ENCODE results near the gene HPGD.
"Not testable (repeated sequence)": the region's sequence is repeated elsewhere in the genome, so short reads cannot be mapped to it uniquely, and the experiment has no call there.

Gene HPGD

DNA sequence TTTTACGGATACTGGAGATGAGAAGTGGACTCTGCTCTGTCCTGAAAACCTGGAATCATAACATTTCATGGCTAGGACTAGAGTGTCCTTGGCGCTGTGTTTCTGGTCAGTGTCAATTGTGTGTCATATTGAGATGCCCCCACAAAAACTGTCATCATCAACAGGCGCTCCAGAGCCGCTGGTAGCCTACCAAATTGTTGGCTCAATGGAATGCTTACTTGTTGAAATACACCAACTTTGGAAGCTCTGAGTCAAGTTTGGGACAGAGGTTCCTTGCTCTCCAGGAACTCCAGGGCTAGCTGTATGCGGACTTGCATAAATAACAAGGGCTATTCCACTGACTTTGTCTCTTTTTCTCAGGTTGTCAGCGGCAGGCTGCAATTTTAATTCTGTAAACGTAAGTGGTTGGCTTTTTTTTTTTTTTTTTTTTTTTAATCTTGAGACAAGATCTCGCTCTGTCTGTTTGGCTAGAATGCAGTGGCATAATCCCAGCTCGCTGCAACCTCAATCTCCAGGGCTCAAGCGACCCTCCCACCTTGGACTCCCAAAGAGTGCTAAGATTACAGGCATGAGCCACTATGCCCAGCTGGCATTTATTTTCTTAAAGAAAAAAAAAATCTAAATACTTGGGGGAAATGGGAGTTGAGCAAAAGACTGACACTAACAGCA, 871 bp upstream of the HPGD start:
- no peak for DNase-seq

DNA sequence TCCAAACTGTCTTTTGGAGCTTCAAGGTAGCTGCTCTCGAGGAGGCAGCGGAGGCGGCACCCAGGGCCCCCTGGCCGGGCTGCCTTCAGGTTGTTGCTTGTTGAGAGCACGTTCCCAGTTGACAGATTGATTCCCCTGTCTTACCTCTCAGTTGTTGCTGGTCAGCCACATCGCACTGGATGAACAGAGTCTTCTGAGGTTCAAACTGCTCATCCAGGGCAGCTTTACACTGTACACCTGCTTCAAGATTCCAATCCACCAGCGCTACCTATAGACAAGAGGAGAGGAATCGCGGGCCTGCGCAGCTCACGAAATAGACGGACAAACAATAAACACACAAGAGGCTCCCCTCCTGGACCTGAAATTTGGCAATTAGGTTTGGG, 497 bp downstream of the HPGD start:
- DNase-seq: no peak

DNA sequence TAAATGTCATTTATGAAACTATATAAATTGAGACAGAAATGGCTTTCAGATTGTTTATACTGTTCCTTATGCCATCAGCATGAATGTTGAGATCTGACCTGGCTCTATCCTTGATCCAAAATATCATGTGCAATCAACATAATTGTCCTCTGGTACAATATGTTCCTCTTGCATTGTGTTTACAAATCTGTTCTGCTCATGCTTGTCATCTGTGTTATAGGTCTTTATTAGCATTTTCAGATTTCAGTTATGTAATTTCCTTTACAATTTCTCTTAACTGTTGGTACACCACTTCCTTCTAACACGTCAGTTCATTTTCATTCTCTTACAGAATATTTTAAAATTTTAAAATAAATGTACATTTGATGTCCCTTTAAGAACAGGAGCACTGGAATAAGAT, 1.6 kb downstream of the HPGD start:
- DNase-seq: no peak

DNA sequence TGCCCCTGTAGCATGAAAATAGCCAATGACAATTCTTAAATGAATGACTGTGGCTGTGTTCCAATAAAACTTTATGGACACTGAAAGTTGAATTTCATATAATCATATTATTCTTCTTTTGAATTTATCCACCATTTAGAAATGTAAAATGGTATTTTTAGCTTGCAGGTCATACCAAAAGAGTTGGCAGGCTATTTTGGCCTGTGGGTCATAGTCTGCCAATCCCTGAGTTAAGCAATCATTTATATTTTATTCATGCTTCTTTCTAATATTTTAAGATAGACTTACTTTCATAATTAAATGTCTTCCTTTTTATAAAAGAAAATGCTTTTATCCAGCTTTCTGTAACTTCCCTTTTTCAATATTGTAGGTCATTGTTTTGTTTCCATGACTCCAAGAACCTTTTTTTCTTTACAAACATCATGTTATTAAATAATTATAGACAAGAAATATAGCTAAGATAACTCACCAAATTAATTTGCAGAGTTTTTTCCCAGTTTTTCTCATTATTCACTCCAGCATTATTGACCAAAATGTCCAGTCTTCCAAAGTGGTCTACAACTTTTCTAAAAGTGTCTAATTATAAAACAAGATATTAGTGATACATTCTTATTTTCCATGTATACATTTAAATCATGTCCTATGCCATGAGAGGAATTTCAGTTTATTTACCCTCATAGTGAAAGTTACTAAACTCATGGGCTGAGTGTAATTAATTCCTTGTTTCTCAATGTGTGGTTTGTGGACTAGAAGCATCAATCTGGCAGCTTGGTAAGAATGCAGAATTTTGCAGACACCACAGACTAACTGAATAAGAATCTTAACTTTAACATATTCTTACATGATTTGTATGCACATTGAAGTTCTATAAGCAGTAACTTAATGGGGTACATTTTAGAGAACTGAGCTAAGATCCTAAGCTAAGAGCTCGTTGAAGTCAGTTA, 4.5 kb downstream of the HPGD start:
- DNase-seq: no peak

DNA sequence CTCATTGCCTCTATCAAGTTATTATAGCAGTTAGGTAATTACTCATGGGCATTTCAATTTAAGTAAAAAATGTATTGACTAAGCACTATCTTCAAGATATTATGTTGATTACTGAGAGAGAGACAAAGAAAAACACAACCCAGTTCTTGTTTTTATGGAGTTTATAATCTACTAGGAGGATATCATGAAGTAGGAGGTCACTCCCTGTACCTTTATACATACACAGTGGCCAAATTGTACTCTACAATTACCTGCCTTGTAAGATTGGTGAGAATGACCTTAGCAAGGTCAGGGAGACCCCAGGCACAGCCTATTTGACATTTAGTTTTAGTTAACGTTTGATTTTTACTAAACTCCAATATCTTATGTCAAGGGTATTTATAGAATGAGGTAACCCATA, 5.5 kb downstream of the HPGD start:
- no peak for DNase-seq

DNA sequence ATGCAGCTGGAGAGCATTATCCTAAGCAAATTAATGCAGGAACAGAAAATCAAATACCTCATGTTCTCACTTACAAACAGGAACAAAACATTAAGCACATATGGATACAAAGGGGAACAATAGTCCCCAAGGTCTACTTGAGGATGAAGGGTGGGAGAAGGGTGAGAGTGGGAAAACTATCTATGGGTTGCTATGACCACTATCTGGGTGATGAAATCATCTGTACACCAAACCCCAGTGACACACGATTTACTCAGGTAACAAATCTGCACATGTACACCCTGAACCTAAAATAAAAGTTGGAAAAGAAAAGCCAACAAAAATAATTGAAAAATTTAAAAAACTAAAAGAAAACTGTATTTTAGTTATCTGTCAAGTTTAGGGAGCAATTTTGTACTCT, 5.9 kb downstream of the HPGD start:
- no peak for DNase-seq

DNA sequence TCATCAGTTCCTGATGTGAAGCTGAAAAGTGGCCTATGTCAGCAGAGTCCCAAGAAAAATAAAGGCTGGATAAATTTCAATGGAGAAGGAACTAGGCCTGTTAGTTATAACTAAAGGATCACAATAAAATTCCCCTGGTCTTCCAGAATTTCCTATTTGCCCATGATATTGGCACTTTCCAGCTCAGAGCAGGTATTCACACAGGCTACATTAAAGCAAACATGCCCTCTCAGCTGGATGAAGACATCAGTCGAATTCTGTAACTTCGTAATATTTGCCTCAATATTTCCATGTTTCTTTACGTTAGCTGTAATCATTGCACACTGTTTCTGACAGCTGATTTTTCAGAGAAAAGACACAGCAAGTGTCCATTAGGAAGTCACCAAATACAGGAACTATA, 9.5 kb downstream of the HPGD start:
- DNase-seq: no peak

DNA sequence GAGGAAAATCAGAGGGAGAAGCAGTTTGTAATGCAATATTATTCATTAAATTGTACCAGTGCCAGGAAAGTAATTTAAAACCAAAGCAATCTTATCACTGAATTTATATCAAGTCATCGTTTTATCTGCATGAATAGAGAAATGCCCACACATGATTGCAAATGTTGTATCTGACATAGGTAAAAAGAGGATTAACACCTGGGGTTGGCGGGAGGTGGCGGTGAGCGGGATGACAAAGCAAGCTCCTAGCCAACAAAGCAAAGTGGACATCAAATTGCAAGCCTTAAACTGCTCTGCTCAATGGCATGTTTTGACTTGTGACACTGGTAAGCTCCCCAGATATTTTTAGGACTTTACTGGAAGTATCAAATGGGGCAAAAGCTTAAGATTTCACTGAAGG, 16.4 kb downstream of the HPGD start:
- no peak for DNase-seq

DNA sequence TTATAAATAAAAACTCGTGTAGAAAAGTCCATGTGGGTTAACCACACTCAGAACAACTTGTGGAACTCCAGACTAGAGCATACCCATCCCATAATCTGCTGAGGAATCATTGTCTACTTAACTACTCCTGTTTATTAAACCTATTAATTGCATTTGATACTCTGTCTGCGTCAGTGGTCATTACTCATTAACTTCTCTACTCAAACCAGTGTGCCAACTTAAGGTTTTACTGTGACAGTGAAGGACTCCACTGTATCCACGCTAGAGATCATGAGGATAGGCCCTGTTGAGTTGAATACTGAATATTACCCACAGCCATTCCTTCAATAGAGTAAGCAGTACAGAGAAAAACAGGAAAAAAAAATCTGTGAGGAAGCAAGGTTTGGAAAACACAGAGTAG, 17.3 kb downstream of the HPGD start:
- DNase-seq: no peak

DNA sequence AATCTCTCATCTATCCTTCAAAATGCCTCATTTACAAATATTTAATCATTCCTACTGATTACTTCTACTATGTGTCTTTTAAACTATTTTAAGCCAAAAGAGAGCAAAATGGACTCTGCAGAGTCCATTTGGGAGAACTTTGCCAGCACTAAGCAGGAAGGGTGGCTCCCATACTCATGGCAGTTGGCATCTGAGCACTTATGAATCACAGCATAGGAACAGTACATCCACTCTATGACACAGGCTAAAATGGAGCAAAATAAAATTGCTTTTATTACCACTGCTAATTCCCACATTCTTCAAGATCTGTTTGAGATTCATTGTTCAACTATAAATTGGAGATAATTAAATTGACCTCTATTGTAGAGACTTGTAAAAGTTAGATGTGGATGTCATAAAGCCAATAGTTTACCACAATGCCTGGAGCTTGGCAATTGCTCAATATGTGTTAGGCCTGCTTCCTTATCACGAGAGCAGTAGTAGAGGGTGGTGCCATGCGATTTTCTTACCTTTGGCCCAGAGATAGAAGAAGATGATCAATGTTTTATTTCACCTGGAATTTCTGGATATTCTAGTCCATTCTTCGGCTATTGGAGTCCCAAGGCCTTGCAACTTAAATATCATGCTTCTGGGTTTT, 19.1 kb downstream of the HPGD start:
- DNase-seq: no peak

DNA sequence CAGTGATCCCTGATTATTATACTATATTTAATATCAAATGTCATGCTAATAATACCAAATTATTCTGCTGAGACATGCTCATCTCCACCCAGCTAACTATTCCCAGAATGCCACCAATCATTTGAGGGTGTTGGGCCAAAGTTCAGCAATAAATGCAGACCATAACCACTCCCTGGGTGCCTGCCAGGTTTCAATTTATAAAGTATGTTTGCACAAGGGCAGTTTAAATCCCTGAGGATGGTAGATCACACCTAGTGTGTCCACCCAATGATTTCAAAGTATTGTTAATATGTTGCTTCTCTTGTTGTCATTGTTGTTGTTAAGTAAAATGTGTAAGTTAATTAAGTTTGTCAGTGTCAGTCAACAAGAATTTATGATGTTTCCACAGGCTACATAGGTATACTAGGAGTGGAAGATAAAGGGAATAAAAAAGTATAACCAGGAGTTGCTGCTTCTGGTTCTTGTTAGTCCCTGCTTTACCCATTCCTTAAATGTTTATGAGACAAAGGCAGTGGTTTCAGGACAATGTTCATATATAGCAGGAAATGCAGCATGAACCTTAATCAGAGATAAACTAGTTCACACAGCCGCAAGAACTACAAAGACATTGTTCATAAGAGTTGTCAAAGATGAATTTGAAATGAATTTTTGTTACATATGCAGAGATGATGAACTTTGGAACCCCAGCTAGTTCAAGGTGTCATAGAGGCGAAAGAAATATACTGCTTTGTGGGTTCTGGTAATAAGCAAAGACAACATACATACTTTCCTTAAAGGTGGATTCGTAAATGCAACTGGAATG, 25.5 kb downstream of the HPGD start:
- no peak for DNase-seq

DNA sequence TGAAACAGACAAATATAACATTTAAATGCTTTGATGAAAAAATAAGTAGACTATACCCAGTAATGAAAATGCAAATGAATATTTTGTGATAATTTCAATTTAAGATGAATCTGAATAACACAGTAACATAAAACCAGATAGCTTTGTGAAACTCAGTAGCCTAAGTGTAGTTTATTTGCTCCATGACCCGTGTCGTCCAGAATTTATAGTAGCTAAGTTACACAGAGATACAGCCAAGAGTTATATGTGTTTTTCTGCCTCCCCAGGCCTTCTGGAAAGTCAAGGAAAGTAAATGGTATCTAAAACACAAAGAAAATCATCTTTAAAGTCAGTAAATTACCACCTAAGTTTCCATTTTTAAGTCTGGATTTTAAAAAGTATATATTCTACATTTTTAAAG, 26.7 kb downstream of the HPGD start:
- no peak for DNase-seq

DNA sequence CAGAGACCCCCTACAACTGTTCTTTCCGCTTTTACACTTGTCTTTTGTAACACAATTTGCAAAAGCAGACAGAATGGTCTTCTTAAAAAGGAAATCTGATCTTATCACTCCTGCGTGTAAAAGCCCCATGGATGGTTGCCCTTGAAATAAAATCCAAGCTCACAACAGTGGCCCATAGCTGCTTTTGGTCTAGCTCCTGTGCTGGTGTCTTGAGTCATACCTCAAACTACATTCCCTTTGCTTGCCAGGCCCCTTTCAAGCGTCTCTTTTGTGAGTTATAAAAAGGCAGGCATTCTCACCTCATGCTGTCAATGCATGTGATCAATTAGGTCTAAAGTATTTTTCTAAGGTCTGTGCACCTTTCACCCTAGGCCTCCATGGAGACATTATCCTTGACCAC, 27.6 kb downstream of the HPGD start:
- no peak for DNase-seq

DNA sequence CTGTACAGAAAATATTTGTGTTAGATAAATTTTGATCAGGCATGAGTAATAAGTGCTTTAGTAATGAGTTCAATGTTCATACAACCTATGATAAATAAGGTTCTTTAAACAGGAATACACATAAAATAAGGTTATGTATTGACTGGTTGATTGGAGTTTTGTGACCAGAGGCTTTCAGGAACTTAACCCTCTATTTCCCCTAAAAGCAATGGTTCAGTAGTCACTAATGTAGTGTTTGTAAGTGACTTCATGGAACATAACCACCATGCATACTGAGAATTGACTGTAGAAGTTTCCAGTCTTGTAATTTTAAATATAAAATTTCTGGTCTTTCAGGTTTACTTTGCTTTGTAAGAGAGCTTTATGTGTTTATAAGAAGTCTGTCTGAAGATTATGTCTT, 28.1 kb downstream of the HPGD start:
- DNase-seq: no peak

DNA sequence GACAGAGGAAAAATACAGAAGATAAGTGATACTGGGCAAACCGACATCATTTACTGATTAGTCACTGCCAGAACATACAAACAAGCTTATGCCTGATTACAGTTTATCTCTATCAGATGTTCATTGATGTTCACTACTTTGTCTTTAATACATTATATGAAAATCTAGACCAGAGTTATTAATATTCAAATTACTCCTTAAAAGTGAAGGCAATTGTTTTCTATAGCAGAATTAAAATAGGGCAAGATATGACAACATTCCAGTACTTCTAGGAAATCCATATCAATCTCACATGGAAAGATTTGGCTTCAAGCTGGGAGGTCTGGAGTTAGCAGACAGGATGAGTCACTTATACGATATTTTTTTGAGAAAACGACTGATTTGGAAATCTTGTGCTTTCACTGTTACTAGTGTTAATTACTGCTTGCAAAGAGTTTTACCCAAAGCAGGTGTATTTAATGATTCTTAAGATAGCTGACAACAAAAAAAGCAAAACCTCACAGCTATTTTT, 31.8 kb downstream of the HPGD start:
- DNase-seq: no peak

DNA sequence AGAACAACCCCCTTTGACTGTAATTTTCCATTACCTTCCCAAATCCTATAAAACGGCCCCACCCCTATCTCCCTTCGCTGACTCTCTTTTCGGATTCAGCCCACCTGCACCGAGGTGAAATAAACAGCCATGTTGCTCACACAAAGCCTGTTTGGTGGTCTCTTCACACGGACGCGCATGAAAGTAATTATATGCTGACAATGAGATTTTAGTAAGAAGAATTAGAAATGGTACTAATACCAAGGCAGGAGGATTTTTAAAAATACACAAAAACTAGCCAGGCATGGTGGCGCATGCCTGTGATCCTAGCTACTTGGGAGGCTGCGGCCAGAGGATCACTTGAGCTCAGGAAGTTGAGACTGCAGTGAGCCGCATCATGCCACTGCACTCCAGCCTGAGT, 33.9 kb downstream of the HPGD start:
- not testable (repeated sequence) for DNase-seq

DNA sequence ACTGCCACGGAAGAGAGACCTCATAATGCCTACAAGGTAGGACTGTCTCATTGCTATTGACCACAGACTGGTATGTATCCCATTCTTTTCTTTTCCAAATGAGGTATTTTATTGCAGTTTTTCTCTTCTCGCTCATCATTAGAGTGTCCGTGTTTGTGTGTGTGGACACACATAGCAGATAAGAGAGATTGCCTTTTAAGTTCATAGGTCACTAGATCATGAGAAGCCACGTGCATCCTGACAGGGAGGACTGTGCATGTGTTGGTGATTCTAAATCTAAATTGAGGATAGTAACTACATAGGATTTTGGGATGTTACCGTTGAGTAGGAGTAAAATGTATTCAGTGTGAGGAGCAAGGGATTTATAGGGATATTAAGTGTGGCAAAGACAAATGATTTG, 37.3 kb downstream of the HPGD start:
- DNase-seq: no peak

DNA sequence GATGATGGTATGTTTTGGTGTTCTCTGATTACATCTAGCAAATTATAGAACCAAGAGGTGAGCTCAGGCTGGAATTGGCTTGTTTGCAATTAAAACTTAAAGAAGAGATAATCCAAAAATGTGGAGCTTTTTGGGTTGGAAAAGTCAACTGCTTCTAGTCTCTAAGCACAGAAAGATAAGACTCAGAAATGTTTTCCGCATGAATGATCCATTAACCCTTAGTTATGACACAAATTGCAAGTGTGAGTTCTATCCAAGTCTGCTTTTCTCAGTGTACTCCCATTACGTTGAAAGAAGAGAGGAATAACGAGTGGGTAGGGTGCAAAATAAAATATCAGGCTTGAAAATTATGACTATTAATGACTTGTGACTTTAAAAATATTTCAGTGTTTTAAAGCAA, 38.5 kb downstream of the HPGD start:
- no peak for DNase-seq

DNA sequence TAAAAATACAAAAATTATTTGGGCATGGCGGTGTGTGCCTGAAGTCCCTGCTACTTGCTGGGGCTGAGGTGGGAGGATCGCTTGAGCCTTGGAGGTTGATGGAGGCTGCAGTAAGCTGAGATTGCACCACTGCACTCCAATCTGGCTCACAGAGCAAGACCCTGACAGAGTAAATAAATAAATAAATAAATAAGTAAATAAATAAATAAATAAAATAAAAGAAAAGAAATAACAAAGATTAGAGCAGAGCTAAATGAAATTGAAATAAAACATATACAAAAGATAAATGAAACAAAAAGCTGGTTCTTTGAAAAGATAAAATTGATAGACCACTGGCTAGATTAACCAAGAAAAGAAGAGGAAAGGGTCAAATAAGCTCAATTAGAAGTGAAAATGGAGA, 43.1 kb downstream of the HPGD start:
- no peak for DNase-seq

DNA sequence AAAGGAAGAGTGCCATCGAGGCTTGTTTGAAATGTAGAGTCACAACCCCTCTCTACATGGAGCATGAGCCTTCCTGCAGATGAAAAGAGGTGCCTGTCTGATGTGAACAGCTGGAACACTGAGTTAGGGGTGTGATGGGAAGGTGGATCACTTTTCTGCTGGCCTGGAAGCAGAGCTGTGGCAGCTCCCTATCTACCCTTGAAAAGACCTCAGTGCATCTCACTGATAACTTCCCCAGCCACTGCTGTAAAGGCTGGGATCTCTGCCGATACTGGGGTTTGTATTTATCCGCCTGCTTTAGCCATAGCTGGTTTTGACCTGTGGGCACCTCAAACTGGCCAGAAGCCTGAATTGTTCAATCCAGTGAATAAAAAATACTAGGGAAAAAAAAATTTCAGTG, 46.8 kb downstream of the HPGD start:
- no peak for DNase-seq

DNA sequence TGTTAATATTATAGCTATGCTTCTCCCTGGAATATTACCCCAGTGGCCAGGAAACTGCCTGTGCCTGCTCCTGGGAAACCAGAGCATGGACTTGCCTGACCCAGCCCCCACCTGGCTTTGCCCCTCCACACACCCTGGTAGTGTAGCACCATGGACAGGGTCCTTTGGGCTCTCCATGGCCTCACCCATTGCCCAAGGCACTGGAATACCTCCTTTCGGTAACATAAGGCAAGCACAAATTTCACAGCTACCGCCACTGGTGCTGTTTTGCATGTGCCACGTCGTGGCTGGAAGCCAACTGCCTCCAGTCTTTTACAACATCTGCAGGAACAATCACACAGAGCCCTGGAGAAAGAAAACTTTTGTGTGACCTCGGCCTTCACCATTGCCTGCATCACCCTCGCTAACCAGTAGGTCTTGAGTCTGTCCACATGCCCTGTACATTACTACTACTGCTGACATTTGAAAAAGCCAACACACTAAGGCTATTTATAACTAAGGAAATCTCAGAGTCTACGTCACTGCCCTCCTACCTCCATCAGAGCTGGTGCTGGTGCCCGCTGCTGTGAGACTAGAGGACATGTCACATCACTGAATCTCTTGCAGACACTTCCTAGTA, 47.7 kb downstream of the HPGD start:
- DNase-seq: no peak

DNA sequence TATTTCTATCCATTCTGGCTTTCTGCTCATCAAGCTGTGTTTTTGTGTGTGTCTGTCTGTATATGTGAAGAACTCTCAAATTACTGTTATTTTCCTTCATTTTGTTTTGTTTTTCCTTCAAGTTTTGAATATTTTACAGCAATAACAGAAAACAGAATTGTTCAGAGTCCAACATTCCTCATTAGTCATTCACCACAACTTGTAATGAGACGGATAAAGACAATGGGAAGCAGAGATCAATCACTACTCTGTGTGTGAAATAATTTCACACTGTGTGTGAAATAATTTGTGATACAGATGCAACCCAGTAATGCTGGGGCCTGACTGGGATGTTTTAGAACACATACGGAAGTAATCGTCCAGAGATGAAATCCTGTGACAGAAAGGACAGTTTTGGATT, 55.2 kb downstream of the HPGD start:
- no peak for DNase-seq

DNA sequence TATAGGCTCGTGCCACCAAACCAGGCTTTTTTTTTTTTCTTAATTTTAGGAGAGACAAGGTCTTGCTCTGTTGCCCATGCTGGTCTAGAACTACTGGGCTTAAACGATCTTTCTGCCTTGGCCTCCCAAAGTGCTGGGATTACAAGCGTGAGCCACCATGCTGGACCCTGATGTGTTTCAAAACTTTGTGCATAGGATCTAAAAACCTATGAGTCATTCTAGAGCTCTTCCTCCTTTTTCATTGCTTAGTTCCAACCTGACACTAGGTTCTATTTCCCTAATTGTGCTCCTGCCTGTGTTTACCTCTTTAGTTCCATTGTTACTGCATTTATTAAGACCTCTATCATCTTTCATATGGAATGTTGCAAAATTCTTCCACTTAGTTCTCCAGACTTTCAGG, 57.3 kb downstream of the HPGD start:
- no peak for DNase-seq
